ENCODE measurements around the gene GALM. TPM values are rescaled to one million over a fixed set of nuclear protein-coding genes. Genes with fewer than 3 reads are reported as not detected.

The GALM gene
- total RNA-seq, 1 experiment from 2014 or later: 10.0 TPM

DNA sequence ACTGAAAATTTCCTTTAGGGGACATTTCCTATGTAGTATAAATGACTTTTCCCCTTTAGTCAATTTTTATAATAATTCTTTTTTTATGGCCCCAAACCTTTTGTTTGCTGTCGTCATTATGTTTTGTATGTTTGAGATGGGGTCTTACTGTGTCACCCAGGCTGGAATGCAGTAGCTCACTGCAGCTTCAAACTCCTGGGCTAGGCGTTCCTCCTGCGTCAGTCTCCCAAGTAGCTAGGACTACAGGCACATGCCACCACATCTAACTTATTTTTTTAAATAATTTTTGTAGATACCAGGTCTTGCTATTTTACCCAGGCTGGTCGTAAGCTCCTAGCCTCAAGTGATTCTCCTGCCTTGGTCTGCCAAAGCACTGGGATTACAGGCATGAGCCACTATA is 30.8 kb upstream of the GALM start:
- H3K36me3 Mint-ChIP-seq (ENCODE audit: insufficient read depth in 1 of 3, low read depth in 3 of 3): 0 out of 7 replicates have a peak, but pooled peaks cover 0 to 3% (median 0%) of the 10 kb centered on the region in 3 experiments
- no peak overlapping the region for H4K5ac ChIP-seq (ENCODE audit: insufficient read length, low read depth, low read length)
- H3K23me2 ChIP-seq (ENCODE audit: insufficient read length, low read depth, low read length, poor library complexity, severe bottlenecking): no peaks in the 10 kb centered on the region
- no peaks in the 10 kb centered on the region for H3K9me3 ChIP-seq (ENCODE audit: control insufficient read depth, low read depth, low read length)
- H3K18ac ChIP-seq (ENCODE audit: insufficient read length, low read depth, low read length): no peak overlapping the region
- TF ChIP-seq, protein P1, sequence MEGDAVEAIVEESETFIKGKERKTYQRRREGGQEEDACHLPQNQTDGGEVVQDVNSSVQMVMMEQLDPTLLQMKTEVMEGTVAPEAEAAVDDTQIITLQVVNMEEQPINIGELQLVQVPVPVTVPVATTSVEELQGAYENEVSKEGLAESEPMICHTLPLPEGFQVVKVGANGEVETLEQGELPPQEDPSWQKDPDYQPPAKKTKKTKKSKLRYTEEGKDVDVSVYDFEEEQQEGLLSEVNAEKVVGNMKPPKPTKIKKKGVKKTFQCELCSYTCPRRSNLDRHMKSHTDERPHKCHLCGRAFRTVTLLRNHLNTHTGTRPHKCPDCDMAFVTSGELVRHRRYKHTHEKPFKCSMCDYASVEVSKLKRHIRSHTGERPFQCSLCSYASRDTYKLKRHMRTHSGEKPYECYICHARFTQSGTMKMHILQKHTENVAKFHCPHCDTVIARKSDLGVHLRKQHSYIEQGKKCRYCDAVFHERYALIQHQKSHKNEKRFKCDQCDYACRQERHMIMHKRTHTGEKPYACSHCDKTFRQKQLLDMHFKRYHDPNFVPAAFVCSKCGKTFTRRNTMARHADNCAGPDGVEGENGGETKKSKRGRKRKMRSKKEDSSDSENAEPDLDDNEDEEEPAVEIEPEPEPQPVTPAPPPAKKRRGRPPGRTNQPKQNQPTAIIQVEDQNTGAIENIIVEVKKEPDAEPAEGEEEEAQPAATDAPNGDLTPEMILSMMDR (conservative IDR thresholded peaks at IDR 0.05): no peak
- H3K9ac ChIP-seq (ENCODE audit: extremely low read depth, insufficient read length, low read length): no peak overlapping the region
- H3K56ac ChIP-seq (ENCODE audit: insufficient read length, low read depth, low read length): no peak overlapping the region
- H4K91ac ChIP-seq (ENCODE audit: insufficient read length, low read depth, low read length): no peak overlapping the region
- no peak overlapping the region for H4K8ac ChIP-seq (replicated peaks; ENCODE audit: insufficient read length, low read depth, low read length)
- no peak overlapping the region for H2BK15ac ChIP-seq (ENCODE audit: low read depth, low read length)
- no peak overlapping the region for H2BK20ac ChIP-seq (ENCODE audit: low read depth, low read length, poor library complexity, severe bottlenecking)
- no peaks in the 10 kb centered on the region for H3K27me3 ChIP-seq (ENCODE audit: insufficient read depth, low read length)
- H2BK12ac ChIP-seq (ENCODE audit: insufficient read length, low read depth, low read length): no peak overlapping the region
- H4K20me1 ChIP-seq (ENCODE audit: control insufficient read depth, insufficient read depth, insufficient read length): no peaks in the 10 kb centered on the region
- H3K27ac ChIP-seq (ENCODE audit: insufficient read length, low read depth, low read length): no peak overlapping the region
- H3K27me3 Mint-ChIP-seq (ENCODE audit: low read depth): peaks cover 2% of the 10 kb centered on the region; the same call in 1 of the 2 replicates
- H3K79me1 ChIP-seq (ENCODE audit: insufficient read depth, low read depth, low read length, poor library complexity, severe bottlenecking): no peaks in the 10 kb centered on the region
- no peak overlapping the region for H2BK5ac ChIP-seq (ENCODE audit: insufficient read length, low read length)
- H3T11ph ChIP-seq (ENCODE audit: low read length): no peak overlapping the region
- no peak overlapping the region for H3K4me3 Mint-ChIP-seq
- no peak overlapping the region for H2AFZ ChIP-seq (ENCODE audit: low read length)
- no peak overlapping the region for H3K4ac ChIP-seq (ENCODE audit: low read depth, low read length)
- WGBS (ENCODE audit: extremely low coverage, insufficient read length, low lambda C conversion rate): no CpG with 5 or more reads among the region's 4 CpGs
- H3K4me1 ChIP-seq (ENCODE audit: insufficient read depth, low read length): no peaks in the 10 kb centered on the region
- H2AK5ac ChIP-seq (ENCODE audit: insufficient read length, low read length): no peak overlapping the region
- H3K9me3 Mint-ChIP-seq: peaks cover 3 to 6% of the 10 kb centered on the region in 2 experiments; a peak in 4 of 5 replicates
- H3K4me2 ChIP-seq (ENCODE audit: insufficient read depth, insufficient read length, low read length): no peak overlapping the region
- no peak overlapping the region for H3K27ac Mint-ChIP-seq
- H3K14ac ChIP-seq (ENCODE audit: insufficient read depth, low read length): no peak overlapping the region
- DNase-seq: no peak
- H3K79me2 ChIP-seq (ENCODE audit: insufficient read depth, low read length): no peaks in the 10 kb centered on the region
- H3K23ac ChIP-seq (ENCODE audit: insufficient read length, low read depth, low read length): no peak overlapping the region
- peaks cover 5 to 6% of the 10 kb centered on the region in 2 experiments; a peak in 3 of 4 replicates for H3K4me1 Mint-ChIP-seq
- H2BK120ac ChIP-seq (ENCODE audit: low read depth, low read length, poor library complexity, severe bottlenecking): no peak overlapping the region

Data from H9 (cell line).